ENCODE data around the gene SPEG.
"Not testable (repeated sequence)": the region's sequence is repeated elsewhere in the genome, so short reads cannot be mapped to it uniquely, and the experiment has no call there.

Gene SPEG

GRCh38 chr2:219388907-219389156, 45.8 kb upstream of the SPEG start:
- DNase-seq (ENCODE audit: low spot score), result no peak

GRCh38 chr2:219392754-219393153, 41.9 kb upstream of the SPEG start:
- no peak for DNase-seq (ENCODE audit: low spot score)
- no peak for TF ChIP-seq CTCF (IDR thresholded peaks at IDR 0.05; ENCODE audit: extremely low read depth, missing control alignments)

More at GRCh38 chr2:219388907-219389156, 45.8 kb upstream of the SPEG start:
- TF ChIP-seq CTCF (IDR thresholded peaks at IDR 0.05; ENCODE audit: extremely low read depth, missing control alignments), result no peak

- not testable (repeated sequence) for DNase-seq (ENCODE audit: low spot score)
These were observed 39.6 kb upstream of the SPEG start for GRCh38 chr2:219395056-219395455.

GRCh38 chr2:219395609-219396008, 39.0 kb upstream of the SPEG start:
- TF ChIP-seq CTCF (IDR thresholded peaks at IDR 0.05; ENCODE audit: extremely low read depth, missing control alignments), result no peak
- DNase-seq (ENCODE audit: low spot score), result no peak

GRCh38 chr2:219396863-219397457, 37.7 kb upstream of the SPEG start:
- TF ChIP-seq CTCF (IDR thresholded peaks at IDR 0.05; ENCODE audit: extremely low read depth, missing control alignments), result no peak
- no peak for DNase-seq (ENCODE audit: low spot score)

GRCh38 chr2:219398721-219399363, 35.8 kb upstream of the SPEG start:
- no peak for DNase-seq (ENCODE audit: low spot score)
- no peak for TF ChIP-seq CTCF (IDR thresholded peaks at IDR 0.05; ENCODE audit: extremely low read depth, missing control alignments)

- no peak for TF ChIP-seq CTCF (IDR thresholded peaks at IDR 0.05; ENCODE audit: extremely low read depth, missing control alignments)
- DNase-seq (ENCODE audit: low spot score), result no peak
These were observed 34.7 kb upstream of the SPEG start for GRCh38 chr2:219399716-219400478.

All from GM20000 (cell line).